Breast epithelium (tissue), 4 donors: Measurements from ENCODE around the gene GGA3. TPM values are rescaled to one million over a fixed set of nuclear protein-coding genes. Genes with fewer than 3 reads are reported as not detected.
A peak's percentile ranks its signal among the peaks of the same experiment; 100 is the strongest.

Experiments
- DNase-seq, 2 donors: peaks; one replicate each; pipeline ENCODE4 v3.0.0-alpha.2; 2019; ENCODE audit warnings: low spot score in 2 of 2
- H3K27ac ChIP-seq, 2 donors: fragments of 200-600 bp; sonication (generic) in 1 of 2; one replicate each; pipeline ENCODE4 v1.5.1; 2016 to 2019; ENCODE audit warnings: mild to moderate bottlenecking in 1 of 2
- H3K27me3 ChIP-seq, 2 donors: fragments of 200-600 bp; sonication (generic) in 1 of 2; one replicate each; pipeline versions ENCODE4 v1.5.1 to v1.6.0; 2017 to 2019; ENCODE audit warnings: control low read depth in 1 of 2, mild to moderate bottlenecking in 1 of 2
- H3K36me3 ChIP-seq: fragments of 200-600 bp; one replicate; pipeline ENCODE4 v1.5.1; 2019
- H3K4me1 ChIP-seq, 2 donors: fragments of 200-600 bp; sonication (generic); one replicate each; pipeline ENCODE4 v1.5.1; 2016 to 2019; ENCODE audit warnings: control low read depth in 1 of 2
- H3K4me3 ChIP-seq, 3 donors: fragments of 200-600 bp; sonication (generic); 1 replicate in 2 of 3; 2 replicates in 1 of 3; pipeline ENCODE4 v1.5.1; 2016 to 2019; ENCODE audit warnings: mild to moderate bottlenecking in 3 of 3, moderate library complexity in 2 of 3
- H3K9me3 ChIP-seq, 2 donors: fragments of 200-600 bp; sonication (generic) in 1 of 2; one replicate each; pipeline ENCODE4 v1.5.1; 2016 to 2019; ENCODE audit warnings: control low read depth in 1 of 2
- CTCF ChIP-seq, 3 donors: fragments of 450-650 bp; IDR thresholded peaks; one replicate each; pipeline ENCODE4 v1.5.1; 2016 to 2017; ENCODE audit warnings: antibody characterized with exemption in 3 of 3, mild to moderate bottlenecking in 3 of 3, moderate library complexity in 3 of 3
- POLR2A ChIP-seq: fragments of 450-650 bp; IDR thresholded peaks from one replicate; pipeline ENCODE4 v1.6.1; 2016; ENCODE audit warnings: antibody characterized with exemption, mild to moderate bottlenecking, moderate library complexity
- POLR2AphosphoS5 ChIP-seq, 3 donors: sonication (generic); formaldehyde crosslinking; IDR thresholded peaks; one replicate each; pipeline ENCODE4 v1.6.1; 2017; ENCODE audit warnings: antibody characterized with exemption in 3 of 3
- intact Hi-C: fragments of 100-400 bp; cut with DNase I; formaldehyde crosslinking; loops from one replicate; pipeline ENCODE4 v1.15.1; 2023; ENCODE audit warnings: low total_unique reads
- total RNA-seq, 3 donors: library from RNA; depleted of rRNA; stranded (reverse); fragments of >200 nt; gene quantifications; one replicate each; pipeline ENCODE4 v1.1.0, GENCODE V29; 2016

The GGA3 gene
- total RNA-seq, 3 donors from 2014 or later = 20.0 to 35.0 (median 32.8) TPM

DNA sequence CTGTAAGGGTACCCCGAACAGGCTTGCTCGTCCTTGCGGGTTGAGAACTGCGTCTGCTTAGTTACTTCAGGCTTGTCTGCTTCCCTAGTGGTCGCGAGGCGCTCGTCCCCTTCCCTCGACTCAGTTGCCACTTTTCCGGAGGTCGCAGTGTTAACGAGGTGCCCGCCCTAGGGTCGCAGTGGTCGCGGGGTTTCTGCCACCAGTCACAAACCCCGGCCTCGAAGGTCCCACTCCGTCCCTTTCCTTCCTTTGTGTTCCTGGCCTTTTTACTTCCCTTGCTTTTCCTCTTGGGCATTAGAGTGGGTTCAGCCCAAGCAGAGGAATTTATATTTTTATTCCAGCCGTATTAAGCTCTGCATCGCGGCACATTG lies 55.6 kb downstream of the GGA3 start:
- TF ChIP-seq POLR2A (no peak), CTCF (IDR thresholded peaks at IDR 0.05) (peak in 2 of 3 donors; percentile 5)
- no peaks in the 10 kb centered on the region for H3K9me3 ChIP-seq
- intact Hi-C loops = no loop called here
- H3K4me1 ChIP-seq = peaks cover 0 to 9% of the 10 kb centered on the region in 2 donors
- no peaks in the 10 kb centered on the region for H3K27me3 ChIP-seq
- peak overlapping the region; percentile 78 to 97 (median 92) for H3K4me3 ChIP-seq
- no peaks in the 10 kb centered on the region for H3K36me3 ChIP-seq
- no peak for DNase-seq
- H3K27ac ChIP-seq = peak overlapping the region; percentile 92 to 94

DNA sequence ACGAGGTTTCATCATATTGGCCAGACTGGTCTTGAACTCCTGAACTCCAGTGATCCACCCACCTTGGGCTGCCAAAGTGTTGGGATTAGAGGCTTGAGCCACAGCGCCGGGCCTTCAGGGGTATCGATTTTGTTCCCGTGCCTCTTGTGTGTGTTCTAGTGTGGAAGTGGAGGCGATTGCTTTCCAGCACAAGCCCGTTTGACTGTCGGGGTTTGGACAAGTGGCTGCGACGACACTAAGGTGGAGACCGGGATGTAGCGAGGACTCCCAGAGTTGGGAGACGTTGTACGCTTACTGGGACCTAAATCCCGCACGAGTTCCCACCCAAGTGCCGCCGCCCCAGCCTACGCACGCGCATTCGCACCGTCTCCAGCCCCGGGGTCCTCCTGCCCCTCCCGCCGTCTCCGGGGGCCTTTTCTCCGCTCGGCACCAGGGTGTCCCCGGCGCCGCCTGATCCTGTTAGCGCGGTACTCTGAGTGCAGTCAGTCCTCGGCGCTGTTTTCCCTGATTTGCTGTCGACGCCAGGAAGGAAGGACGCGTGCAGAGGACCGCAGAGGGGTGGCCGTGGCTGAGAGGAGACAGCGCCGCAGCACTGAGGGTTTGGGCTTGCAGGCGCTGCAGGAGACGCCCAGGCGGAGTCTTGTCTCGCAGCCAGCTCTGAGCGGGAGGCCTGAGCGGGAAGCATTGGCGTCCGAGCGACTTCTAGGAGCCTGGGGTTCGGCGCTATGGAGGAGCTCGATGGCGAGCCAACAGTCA lies 56.2 kb downstream of the GGA3 start, which contains the start of gene NUP85:
Gene NUP85 (plus strand): TSS at position 643 of the 756 bp plus-strand sequence. CDS start 83 bp downstream, at position 726.
- intact Hi-C loops = no loop called here
- TF ChIP-seq CTCF (IDR thresholded peaks at IDR 0.05) (peak in 1 of 3 donors; percentile 19), POLR2A (peak; percentile 34), POLR2AphosphoS5 (IDR thresholded peaks at IDR 0.05) (peak; percentile 73 to 94 (median 84))
- Histone ChIP-seq H3K27ac (peak within 1 kb of the TSS; percentile 92 to 94), H3K4me1 (peaks cover 0 to 9% of the 10 kb centered on the region in 2 donors), H3K9me3 (no peaks in the 10 kb centered on the region), H3K4me3 (peak within 1 kb of the TSS; percentile 78 to 97 (median 92)), H3K36me3 (no peaks in the 10 kb centered on the region), H3K27me3 (no peaks in the 10 kb centered on the region)
- peak; percentile 85 to 94 for DNase-seq

GRCh38 chr17:75199886-75200618 lies 61.4 kb downstream of the GGA3 start:
- Histone ChIP-seq H3K4me3 (no peak overlapping the region), H3K27ac (no peak overlapping the region), H3K4me1 (no peaks in the 10 kb centered on the region), H3K36me3 (no peaks in the 10 kb centered on the region), H3K9me3 (no peaks in the 10 kb centered on the region), H3K27me3 (no peaks in the 10 kb centered on the region)
- TF ChIP-seq POLR2AphosphoS5 (IDR thresholded peaks at IDR 0.05) (no peak), CTCF (IDR thresholded peaks at IDR 0.05) (no peak), POLR2A (no peak)
- intact Hi-C loops = loop anchor here (10.0 kb wide), 1 partner anchor 85 kb away; no protein-coding TSS in a partner anchor
- DNase-seq = no peak

- Histone ChIP-seq H3K4me3 (no peak overlapping the region), H3K36me3 (no peaks in the 10 kb centered on the region), H3K27me3 (no peaks in the 10 kb centered on the region), H3K27ac (no peak overlapping the region), H3K9me3 (no peaks in the 10 kb centered on the region), H3K4me1 (no peaks in the 10 kb centered on the region)
- no peak for DNase-seq
- no peak for TF ChIP-seq CTCF (IDR thresholded peaks at IDR 0.05)
- no peak for TF ChIP-seq POLR2A
- TF ChIP-seq POLR2AphosphoS5 (IDR thresholded peaks at IDR 0.05) = no peak
- intact Hi-C loops = loop anchor here (10.0 kb wide), 1 partner anchor 80 kb away; no protein-coding TSS in a partner anchor
These were observed 66.5 kb downstream of the GGA3 start for GRCh38 chr17:75194879-75195278.

DNA sequence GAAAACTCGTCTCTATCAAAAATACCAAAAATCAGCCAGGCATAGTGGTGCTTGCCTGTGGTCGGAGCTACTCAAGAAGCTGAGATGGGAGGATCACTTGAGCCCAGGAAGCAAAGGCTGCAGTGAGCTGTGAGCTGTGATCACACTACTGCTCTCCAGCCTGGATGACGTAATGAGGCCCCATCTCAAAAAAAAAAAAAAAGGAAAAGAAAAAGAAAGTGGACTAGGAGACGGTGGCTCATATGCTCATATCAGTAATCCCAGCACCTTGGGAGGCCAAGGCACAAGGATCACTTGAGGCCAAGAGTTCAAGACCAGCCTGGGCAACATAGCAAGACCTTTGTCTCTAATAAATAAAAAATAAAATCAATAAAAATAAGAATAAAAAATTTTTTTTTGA lies 69.8 kb downstream of the GGA3 start:
- DNase-seq = no peak
- no peaks in the 10 kb centered on the region for H3K9me3 ChIP-seq
- intact Hi-C loops = loop anchor here (10.0 kb wide), 1 partner anchor 77 kb away; no protein-coding TSS in a partner anchor
- no peaks in the 10 kb centered on the region for H3K36me3 ChIP-seq
- H3K4me3 ChIP-seq = no peak overlapping the region
- no peaks in the 10 kb centered on the region for H3K4me1 ChIP-seq
- no peak for TF ChIP-seq POLR2A
- no peak for TF ChIP-seq POLR2AphosphoS5 (IDR thresholded peaks at IDR 0.05)
- TF ChIP-seq CTCF (IDR thresholded peaks at IDR 0.05) = no peak
- no peaks in the 10 kb centered on the region for H3K27me3 ChIP-seq
- no peak overlapping the region for H3K27ac ChIP-seq
